Liver (tissue), 3 donors: ENCODE measurements around the gene WDR12.

Source experiments
- EGR1 ChIP-seq, 2 donors: IDR thresholded peaks; 2 replicates each; pipeline ENCODE4 v1.6.1; 2016 to 2018; ENCODE audit warnings: antibody characterized with exemption in 2 of 2, low read depth in 2 of 2
- FOXA1 ChIP-seq: IDR thresholded peaks from 2 replicates; pipeline ENCODE4 v1.6.1; 2016; ENCODE audit warnings: antibody characterized with exemption
- JUND ChIP-seq, 2 donors: IDR thresholded peaks; 2 replicates each; pipeline ENCODE4 v1.6.1; 2016; ENCODE audit warnings: antibody characterized with exemption in 2 of 2
- RAD21 ChIP-seq, 2 donors: IDR thresholded peaks; 2 replicates each; pipeline ENCODE4 v1.6.1; 2016; ENCODE audit warnings: antibody characterized with exemption in 2 of 2, mild to moderate bottlenecking in 2 of 2
- TAF1 ChIP-seq: conservative IDR thresholded peaks from 2 replicates; pipeline ENCODE4 v1.6.1; 2016; ENCODE audit warnings: antibody characterized with exemption, mild to moderate bottlenecking
- YY1 ChIP-seq: IDR thresholded peaks from 2 replicates; pipeline ENCODE4 v1.6.1; 2016; ENCODE audit warnings: antibody characterized with exemption, mild to moderate bottlenecking
- TF ChIP-seq, protein P1 (sequence below): fragments of 150-350 bp; IDR thresholded peaks from 2 replicates; pipeline ENCODE4 v1.5.1; 2017; ENCODE audit warnings: improper control_type of control experiment, low read depth, low read length; ENCODE audit not compliant: missing input control
- TF ChIP-seq, protein P2 (sequence below): IDR thresholded peaks from 2 replicates; pipeline ENCODE4 v1.6.1; 2016; ENCODE audit warnings: antibody characterized with exemption, mild to moderate bottlenecking
- TF ChIP-seq, protein P3 (sequence below): IDR thresholded peaks from 2 replicates; pipeline ENCODE4 v1.6.1; 2016; ENCODE audit warnings: antibody characterized with exemption
- TF ChIP-seq, protein P4 (sequence below): IDR thresholded peaks from 2 replicates; pipeline ENCODE4 v1.6.1; 2016; ENCODE audit warnings: antibody characterized with exemption
- donor health status: healthy.
- donor health status: healthy.

DNA sequence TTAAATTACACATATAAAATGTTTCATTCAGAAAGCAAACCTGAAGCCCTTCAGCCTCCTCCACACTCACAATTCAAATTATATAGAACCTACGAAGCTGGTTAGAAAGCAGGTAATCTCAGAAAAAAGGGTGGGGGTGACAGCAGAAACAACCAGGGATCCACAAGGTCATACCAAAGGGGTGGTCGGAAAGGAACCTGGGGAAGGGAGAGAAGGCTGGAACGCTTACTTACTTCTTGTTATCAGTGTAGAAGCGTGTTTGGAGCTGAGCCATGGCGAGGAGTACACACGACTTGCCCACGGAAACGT, 316 bp downstream of the WDR12 start:
- TF ChIP-seq, protein P1, sequence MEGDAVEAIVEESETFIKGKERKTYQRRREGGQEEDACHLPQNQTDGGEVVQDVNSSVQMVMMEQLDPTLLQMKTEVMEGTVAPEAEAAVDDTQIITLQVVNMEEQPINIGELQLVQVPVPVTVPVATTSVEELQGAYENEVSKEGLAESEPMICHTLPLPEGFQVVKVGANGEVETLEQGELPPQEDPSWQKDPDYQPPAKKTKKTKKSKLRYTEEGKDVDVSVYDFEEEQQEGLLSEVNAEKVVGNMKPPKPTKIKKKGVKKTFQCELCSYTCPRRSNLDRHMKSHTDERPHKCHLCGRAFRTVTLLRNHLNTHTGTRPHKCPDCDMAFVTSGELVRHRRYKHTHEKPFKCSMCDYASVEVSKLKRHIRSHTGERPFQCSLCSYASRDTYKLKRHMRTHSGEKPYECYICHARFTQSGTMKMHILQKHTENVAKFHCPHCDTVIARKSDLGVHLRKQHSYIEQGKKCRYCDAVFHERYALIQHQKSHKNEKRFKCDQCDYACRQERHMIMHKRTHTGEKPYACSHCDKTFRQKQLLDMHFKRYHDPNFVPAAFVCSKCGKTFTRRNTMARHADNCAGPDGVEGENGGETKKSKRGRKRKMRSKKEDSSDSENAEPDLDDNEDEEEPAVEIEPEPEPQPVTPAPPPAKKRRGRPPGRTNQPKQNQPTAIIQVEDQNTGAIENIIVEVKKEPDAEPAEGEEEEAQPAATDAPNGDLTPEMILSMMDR, result no peak
- TF ChIP-seq YY1 (no peak), EGR1 (IDR thresholded peaks at IDR 0.05; ENCODE audit: low read depth in 2 of 2) (no peak), JUND (IDR thresholded peaks at IDR 0.05) (no peak), TAF1 (no peak), RAD21 (IDR thresholded peaks at IDR 0.05) (no peak), FOXA1 (no peak)
- TF ChIP-seq, protein P2, sequence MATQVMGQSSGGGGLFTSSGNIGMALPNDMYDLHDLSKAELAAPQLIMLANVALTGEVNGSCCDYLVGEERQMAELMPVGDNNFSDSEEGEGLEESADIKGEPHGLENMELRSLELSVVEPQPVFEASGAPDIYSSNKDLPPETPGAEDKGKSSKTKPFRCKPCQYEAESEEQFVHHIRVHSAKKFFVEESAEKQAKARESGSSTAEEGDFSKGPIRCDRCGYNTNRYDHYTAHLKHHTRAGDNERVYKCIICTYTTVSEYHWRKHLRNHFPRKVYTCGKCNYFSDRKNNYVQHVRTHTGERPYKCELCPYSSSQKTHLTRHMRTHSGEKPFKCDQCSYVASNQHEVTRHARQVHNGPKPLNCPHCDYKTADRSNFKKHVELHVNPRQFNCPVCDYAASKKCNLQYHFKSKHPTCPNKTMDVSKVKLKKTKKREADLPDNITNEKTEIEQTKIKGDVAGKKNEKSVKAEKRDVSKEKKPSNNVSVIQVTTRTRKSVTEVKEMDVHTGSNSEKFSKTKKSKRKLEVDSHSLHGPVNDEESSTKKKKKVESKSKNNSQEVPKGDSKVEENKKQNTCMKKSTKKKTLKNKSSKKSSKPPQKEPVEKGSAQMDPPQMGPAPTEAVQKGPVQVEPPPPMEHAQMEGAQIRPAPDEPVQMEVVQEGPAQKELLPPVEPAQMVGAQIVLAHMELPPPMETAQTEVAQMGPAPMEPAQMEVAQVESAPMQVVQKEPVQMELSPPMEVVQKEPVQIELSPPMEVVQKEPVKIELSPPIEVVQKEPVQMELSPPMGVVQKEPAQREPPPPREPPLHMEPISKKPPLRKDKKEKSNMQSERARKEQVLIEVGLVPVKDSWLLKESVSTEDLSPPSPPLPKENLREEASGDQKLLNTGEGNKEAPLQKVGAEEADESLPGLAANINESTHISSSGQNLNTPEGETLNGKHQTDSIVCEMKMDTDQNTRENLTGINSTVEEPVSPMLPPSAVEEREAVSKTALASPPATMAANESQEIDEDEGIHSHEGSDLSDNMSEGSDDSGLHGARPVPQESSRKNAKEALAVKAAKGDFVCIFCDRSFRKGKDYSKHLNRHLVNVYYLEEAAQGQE, result no peak
- TF ChIP-seq, protein P3, sequence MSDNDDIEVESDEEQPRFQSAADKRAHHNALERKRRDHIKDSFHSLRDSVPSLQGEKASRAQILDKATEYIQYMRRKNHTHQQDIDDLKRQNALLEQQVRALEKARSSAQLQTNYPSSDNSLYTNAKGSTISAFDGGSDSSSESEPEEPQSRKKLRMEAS, result no peak
- TF ChIP-seq, protein P4, sequence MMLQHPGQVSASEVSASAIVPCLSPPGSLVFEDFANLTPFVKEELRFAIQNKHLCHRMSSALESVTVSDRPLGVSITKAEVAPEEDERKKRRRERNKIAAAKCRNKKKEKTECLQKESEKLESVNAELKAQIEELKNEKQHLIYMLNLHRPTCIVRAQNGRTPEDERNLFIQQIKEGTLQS, result no peak
